Measurements from ENCODE around the gene SH3BP1. TPM values are rescaled to one million over a fixed set of nuclear protein-coding genes. Genes with fewer than 3 reads are reported as not detected.
A peak's percentile ranks its signal among the peaks of the same experiment; 100 is the strongest.

SH3BP1 gene
- total RNA-seq, 1 experiment from 2014 or later: 1.7 TPM

DNA sequence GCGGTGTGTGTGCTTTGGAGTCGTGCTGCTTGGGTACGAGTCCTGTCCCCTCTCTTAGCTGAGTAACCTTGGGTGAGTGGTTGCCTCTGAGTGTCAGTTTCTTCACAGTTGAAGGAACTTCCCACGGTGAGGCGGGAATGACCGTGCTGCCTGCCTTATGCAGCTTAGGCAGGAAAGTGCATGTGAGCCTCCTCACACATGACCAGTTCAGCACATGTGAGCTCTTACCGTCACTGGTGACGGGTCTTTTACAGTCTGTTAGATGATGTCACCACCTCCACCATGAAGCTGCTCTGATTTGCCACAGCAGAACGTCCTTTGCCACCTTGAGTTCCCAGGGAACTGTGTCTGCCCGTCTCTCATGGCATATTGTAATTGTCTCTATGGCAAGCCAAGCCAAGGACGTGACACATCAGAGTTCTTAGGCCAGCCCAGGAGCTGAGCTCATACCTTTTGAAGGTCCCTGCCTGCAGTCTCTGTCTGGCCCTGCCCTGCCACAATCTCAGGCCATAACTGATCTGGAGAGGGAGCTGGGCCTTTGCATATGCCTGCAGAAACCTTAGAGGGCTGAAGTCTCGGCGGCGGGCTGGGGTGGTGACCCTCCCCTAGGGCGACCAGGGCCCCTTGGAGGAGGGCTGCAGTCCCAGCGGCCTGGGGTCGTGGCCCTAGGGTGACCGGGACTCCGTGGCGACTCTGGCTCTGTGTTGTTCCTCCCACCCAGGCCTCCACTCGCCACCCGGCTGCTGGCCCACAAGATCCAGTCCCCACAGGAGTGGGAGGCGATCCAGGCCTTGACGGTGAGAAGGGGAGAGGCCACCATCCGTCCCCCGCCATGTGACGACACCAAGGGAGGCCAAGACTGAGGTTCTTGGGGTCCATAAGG is 23.0 kb upstream of the SH3BP1 start:
- DNase-seq (ENCODE audit: low read depth): no peak

DNA sequence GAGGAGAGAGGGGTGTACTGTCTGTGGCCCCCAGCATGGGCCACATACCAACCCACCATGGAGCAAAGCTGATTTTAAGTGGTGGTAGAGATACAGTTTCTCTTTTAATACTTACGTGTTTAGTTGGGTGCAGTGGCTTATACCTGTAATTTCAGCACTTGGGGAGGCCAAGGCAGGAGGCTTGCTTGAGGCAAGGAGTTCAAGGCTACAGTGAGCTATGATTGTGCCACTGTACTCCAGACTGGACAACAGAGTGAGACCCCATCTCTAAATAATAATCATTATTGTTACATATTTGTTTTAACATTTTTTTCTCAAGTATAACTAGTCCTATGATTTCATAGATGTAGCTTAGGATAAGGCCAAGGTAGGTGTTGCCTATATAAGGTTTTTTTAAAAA is 22.0 kb upstream of the SH3BP1 start:
- DNase-seq (ENCODE audit: low read depth): no peak

DNA sequence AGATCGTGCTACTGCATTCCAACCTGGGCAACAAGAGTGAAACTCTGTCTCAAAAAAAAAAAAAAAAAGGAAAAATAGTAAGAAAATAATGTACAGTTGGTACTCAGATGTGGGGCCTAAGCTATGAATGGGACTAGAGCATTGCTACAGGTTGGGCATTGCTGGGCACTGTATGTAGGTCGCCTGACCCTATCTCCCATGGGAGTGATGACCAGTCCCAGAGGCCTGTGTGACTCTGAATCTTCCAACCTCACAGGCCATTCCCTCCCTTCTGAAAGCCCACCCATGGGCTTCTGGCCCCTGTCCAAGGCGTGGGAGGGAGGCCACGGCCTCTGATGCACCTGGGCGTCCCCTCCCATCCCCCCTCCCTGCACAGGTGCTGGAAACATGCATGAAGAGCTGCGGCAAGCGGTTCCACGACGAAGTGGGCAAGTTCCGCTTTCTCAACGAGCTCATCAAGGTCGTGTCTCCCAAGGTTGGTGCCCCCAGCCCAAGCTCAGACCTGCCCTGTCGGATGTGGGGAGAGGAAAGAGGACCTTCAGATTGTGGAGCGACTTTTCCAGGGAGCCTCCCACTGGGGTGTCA is 21.3 kb upstream of the SH3BP1 start:
- no peak for DNase-seq (ENCODE audit: low read depth)

DNA sequence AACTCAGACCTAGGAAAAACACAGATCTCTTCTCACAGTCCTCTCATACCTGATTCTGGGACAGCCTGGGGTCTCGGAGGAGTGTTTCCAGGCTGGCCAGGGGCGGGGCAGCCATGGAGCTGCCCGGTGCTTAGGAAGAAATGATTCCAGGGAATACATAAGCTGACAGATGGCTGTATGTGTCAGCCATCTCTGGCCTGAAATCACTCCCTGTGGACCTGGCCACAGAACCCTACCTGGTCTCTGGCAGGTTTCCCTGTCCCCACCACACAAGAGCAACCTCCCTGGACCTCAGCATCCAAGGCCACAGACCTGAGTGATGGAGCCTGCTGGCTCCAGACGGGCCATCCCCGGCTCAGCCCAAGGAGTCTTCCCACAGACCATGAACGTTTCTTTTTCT is 20.8 kb upstream of the SH3BP1 start:
- DNase-seq (ENCODE audit: low read depth): no peak

DNA sequence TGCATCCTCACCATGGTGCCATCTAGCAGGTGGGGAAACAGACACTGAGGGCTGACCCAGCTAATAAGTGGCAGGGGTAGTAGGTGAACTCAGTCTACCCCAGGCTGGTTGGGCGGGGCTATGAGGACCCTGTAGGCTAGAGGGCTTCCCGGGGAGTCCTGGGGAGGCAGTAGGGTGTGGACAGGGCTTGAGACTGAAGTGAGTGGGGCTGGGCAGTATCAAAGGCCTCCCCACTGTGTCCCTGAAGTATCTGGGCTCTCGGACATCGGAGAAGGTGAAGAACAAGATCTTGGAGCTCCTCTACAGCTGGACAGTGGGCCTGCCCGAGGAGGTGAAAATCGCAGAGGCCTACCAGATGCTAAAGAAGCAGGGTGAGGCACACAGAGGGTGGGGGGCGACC is 19.5 kb upstream of the SH3BP1 start:
- DNase-seq (ENCODE audit: low read depth): no peak

DNA sequence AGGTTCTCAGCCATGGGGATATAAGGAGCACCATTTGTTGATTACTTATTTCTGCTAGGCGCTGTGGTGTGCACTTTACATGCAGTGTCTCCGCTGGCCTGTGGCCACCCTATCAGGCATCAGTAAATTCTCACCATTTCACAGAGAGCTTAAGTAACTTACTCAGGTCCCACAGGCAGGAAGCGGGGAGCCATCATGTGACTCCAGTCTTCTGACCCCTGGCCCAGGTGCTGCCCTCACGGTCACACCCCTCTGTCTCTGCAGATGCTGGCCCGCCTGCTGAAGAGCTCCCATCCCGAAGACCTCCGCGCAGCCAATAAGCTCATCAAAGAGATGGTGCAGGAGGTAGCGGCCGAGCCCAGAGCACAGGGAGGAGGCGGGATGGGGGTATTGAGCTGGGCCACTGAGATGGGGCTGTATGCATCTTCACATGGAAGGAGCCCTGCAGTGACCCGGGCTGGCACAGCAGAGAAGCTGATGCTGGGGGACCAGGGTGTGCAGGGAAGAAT is 18.1 kb upstream of the SH3BP1 start:
- DNase-seq (ENCODE audit: low read depth): no peak

DNA sequence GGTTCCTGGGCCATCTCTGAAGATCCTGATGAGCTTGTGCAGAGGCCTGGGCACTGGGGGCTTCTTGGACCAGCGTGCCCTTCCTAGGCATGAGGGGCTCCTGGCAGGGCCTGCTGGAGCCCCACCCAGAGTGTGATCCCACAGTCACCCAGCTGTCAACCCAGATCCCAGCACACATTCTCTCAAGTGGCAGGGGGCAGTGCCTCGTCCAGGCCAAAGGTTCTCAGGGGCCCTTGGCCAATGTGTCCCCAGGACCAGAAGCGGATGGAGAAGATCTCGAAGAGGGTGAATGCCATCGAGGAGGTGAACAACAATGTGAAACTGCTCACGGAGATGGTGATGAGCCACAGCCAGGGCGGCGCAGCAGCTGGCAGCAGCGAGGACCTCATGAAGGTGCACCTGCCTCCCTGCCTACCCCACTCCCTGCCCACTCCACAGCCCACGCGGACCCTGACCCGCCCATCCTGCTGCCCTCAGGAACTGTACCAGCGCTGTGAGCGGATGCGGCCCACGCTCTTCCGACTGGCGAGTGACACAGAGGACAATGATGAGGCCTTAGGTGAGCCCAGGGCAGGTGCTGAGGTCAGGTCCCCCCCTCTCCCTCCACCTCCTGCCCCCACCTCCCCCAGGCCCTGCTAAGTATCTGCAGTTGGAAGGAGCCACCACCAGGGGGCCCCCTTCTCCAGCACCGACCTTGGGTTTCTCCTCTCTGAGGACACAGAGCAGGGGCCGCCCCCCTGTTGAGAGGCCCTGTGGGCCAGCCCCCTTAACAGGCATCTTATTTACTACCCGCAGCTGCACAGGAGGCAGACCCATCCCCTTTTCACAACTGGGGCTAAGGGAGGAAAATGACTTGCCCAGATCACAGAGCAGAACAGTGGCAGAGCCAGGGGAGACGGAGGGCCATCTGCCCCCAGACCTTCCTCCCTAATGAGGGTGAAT is 16.1 kb upstream of the SH3BP1 start:
- DNase-seq (ENCODE audit: low read depth): peak; percentile 39

DNA sequence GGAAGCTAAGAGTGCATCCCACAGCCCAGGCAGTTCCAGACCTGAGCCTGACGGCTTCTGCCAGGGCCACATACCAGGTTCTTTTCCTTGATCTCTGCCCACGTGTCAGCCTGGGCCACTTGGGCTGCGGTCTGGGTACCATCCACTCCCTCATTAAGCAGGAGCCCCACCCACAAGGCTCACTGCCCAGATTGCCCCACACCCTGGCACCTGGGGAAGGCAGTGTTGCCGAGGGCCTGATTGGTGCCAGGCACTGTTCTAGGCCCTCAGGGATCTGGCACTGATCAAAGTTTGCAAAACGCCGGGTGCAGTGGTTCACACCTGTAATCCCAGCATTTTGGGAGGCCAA is 15.5 kb upstream of the SH3BP1 start:
- no peak for DNase-seq (ENCODE audit: low read depth)

DNA sequence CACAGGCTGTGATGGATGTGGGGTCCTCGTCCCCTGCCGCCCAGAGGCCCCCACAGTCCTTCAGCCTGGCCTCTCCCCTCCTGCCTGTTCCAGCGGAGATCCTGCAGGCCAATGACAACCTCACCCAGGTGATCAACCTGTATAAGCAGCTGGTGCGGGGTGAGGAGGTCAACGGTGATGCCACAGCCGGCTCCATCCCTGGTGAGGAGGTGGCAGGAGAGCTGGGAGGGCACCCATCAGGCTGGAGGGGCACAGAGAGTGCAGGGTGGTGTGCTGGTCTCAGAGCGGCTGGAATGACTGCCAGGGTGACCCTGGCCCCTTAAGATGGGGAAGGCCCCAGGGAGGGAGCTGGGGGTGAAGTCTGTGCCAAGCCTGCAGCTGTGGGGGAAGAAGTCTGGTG is 14.6 kb upstream of the SH3BP1 start:
- no peak for DNase-seq (ENCODE audit: low read depth)

DNA sequence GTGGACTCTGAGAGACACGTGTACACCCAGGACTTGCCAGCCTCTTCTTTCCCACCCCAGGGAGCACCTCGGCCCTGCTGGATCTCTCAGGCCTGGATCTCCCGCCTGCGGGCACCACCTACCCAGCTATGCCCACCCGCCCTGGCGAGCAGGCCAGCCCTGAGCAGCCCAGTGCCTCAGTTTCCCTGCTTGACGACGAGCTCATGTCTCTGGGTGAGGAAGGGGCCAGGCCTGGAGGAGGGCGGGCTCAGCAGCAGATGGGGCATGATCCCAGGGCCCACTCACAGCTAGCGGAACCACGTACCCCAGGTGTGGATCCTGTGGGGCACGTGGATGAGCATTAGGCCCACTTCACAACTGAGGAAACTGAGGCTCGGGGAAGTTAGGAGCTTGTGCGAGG is 13.7 kb upstream of the SH3BP1 start:
- DNase-seq (ENCODE audit: low read depth): no peak

DNA sequence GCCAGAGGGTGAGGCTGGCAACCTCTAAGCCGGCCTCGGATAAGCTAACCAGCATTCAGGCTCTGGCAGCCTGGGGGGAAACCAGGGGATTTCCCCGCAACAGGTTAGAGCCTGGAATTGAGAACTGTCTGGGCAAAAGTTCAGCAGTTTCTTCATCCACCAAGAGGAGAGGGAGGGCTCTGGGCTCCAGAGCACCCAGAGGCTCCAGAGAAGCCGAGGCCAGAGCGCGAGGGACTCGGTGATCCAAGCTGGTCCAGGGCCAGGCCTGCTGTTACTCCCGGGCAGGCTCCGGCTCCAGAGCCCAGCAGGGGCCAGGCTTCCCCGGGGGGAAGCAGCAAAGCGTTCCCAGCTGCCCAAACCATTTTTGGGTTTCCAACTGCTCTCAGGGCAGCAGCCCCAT is 13.3 kb upstream of the SH3BP1 start:
- no peak for DNase-seq (ENCODE audit: low read depth)

DNA sequence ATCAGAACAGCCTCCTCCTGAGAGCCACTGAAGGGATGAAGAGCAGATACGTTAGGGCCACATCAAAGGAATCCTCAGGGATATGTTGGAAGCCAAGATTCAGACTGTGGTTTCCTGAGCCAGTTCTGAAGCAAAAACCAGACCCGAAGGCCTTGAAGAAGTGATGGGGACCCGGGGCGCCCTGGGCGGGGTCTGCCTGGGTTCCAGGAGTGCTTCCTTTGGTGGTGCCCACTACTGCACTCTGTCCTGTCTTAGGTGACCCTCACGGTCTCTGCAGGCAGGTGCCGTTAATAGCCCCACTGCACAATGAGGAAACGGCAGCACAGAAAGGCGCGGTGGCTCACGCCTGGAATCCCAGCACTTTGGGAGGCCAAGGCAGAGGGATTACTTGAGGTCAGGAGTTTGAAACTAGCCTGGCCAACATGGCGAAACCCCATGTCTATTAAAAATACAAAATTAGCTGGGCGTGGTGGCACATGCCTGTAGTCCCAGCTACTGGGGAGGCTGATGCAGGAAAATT is 12.9 kb upstream of the SH3BP1 start:
- no peak for DNase-seq (ENCODE audit: low read depth)

DNA sequence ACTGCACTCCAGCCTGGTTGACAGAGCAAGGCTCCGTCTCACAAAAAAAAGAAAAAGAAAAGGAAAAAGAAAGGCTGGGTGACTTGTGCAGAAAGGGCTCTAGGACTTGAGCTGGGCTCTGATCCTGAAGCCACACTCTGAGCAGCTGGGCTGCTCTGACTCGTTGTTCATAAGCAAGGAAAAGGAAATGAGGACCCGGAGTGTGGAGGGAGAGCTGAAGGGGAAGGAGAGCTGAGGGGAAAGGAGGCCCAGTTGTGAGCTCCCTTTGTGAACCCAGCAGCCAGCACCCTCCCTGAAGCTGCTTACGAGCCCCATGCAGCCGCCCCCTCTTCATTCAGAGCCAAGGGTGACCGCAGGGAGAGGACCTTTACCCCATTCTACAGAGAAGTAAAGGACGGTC is 12.3 kb upstream of the SH3BP1 start:
- no peak for DNase-seq (ENCODE audit: low read depth)

DNA sequence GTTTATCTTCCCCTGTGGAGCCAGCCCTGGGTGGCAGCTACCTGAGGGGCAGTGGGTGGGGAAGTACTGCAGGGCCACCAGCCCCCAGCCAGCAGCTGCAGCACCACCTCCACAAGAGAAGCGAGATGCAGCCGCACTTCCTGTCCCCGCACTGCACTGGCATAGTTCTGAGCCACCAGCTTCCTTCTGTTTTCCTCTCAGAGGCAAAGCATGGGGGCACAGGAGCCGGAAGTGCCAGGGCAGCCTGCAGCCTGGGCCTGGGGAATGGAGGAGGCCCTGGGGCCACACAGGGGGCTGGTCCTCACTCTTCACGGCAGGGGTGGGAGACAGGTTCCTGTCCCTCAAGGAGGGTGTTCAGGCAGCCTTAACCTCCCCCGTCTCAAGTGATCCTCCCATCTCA is 11.9 kb upstream of the SH3BP1 start:
- no peak for DNase-seq (ENCODE audit: low read depth)

DNA sequence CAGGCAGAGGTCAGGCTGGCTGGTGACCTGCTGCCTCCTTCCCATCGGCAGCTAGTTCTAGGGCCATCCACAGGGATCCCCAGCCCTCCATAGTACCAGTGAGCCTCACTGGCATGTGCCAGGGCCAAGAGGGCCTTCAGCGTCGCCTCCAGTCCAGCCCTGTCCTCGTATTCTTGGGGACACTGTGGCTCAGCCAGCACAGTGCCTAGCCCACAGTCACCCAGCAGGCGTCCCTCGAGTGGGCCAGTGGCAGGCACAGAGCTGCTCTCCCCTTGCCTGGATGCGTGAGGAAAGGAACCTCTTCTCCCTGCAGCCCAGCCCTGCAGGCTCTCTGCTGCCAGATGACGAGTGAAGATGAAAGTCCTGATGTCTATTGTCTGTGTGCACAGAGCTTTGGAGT is 10.6 kb upstream of the SH3BP1 start:
- DNase-seq (ENCODE audit: low read depth): no peak

DNA sequence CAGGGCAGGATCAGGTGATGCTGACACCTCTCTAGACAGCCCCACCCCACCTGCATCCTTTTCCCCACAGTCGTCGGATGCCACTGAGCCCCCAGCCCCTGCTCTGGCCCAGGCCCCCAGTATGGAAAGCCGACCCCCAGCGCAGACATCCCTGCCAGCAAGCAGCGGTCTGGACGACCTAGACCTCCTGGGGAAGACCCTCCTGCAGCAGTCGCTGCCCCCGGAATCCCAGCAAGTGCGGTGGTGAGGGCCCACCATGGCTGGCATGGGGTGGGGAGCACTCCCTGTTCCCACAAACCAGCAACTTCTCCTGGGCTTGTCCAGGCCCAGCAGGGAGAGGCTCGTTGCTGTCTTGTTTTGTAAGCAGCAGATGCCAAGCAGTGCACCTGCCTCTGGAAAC is 9.5 kb upstream of the SH3BP1 start:
- DNase-seq (ENCODE audit: low read depth): no peak

DNA sequence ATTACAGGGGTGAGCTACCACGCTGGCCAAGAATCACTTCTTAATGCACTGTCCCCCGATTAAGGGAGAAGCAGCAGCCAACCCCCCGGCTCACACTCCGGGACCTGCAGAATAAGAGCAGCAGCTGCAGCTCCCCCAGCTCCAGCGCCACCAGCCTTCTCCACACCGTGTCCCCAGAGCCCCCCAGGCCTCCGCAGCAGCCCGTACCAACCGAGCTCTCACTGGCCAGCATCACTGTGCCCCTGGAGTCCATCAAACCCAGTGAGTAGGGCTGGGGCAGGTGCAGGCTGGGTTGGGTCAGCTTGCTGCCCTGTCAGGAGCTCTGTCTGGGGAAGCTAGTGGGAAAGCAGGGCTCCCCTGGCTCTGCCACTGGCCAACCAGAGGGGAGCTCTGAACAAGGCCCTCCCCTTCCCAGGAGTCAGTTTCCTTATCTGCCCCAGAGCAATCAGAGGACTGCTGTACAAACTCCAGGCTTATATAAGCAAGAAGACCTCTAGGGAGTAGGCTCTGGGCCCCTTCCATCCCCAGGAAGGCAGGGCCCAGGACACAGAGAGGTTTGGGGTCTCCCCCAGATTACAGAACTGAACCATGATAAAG is 8.5 kb upstream of the SH3BP1 start:
- DNase-seq (ENCODE audit: low read depth): no peak

DNA sequence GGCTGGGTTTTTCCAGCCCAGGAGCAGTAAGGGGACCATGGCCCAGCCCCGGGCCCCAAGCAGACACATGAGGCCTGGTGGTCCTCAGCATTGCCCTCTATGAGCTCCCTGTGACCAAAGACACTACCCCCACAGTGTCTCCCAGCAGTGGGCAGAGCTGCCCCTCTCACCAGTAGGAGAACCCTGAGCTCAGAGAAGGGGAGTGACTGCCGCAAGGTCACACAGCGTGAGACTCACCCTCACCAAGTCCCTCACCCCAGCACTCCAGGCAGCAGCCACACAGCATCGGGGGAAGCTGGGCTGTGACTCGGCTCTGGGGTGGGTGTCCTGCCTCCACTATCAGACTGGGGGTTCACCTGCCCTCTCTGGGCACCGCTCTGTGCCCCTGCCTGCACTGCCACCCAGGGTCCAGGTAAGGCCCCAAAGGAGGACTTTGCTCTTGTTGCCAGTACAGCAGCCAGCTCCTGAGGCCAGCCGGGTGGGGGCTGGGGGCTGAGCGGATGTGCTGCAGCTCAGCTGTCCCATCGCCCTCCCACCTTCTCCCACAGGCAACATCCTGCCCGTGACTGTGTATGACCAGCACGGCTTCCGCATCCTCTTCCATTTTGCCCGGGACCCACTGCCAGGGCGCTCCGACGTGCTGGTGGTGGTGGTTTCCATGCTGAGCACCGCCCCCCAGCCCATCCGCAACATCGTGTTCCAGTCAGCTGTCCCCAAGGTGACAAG is 7.9 kb upstream of the SH3BP1 start:
- DNase-seq (ENCODE audit: low read depth): no peak

DNA sequence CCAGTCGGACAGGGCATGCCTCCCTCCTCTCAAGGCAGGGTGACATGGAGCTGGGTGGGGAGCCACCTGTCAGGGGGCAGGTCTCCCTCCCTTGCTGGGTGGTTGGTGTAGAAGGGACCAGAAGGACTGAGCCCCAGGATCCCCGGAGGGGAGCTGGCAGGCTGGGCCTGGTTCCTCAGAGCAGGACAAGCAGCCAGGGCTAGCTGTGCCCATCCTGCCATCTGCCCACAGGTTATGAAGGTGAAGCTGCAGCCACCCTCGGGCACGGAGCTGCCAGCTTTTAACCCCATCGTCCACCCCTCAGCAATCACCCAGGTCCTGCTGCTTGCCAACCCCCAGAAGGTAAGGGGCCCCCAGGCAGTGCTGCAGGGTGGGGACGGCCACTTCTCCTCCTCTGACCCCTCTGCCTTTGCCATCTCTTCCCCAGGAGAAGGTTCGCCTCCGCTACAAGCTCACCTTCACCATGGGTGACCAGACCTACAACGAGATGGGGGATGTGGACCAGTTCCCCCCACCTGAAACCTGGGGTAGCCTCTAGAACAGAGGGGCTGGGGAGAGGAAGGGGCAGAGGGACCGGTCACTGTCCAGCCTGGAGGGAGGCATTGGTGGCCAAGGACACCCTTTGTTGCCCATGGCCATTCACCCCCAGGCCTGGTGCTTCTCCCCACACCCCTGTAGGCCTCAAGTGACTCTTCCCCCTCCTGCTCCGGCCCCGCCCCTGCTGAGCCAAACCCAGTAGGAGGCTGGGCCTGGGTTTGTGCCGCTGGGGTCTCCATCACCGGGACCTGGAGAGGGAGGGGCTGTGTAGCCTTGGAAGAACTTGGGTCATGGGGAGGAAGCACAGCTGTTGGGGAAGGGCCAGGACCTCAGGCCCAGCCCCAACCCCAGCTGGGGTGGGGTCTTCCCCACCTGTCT is 7.0 kb upstream of the SH3BP1 start:
- no peak for DNase-seq (ENCODE audit: low read depth)

Data from LHCN-M2 (cell line).